ENCODE data around the gene TASOR2.

TASOR2 gene

DNA sequence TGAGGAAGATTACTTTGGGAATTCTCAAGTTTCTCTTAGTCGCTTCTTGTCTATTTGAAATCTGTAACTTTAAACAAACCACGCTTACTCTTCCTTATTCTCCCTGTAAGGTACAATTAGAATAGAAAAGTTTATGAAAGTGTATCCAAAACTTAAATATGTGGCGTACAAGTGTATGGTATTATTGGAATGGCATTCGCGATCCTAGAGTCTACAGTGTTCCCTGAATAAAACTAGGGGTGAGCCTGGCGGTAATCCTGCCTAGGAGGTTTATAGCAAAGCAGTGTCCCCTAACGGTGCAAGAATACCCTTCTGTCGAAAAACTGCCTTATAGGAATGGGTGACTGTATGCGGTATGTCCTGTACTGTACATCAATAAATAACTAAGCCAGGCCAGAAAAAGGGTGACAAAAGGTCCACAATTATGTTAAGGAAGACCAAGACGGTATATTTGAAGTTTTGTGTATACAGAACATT, 1.2 kb downstream of the TASOR2 start:
- no peak for DNase-seq (ENCODE audit: low read depth)

DNA sequence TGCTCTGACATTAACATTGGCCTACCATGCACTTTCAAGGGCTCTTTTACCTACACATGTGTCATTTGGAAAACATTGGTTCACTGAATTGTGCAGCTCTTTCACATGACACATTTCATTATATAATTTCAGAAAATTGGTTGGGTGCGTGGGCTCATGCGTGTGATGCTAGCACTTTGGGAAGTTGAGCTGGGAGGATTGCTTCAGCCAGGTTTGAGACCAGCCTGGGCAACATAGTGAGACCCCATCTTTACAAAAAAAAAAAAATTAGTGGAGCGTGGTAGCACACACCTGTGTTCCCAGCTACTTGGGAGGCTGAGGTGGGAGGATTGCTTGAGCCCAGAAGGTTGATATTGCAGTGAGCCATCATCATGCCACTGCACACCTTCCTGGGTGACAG, 3.9 kb downstream of the TASOR2 start:
- no peak for DNase-seq (ENCODE audit: low read depth)

DNA sequence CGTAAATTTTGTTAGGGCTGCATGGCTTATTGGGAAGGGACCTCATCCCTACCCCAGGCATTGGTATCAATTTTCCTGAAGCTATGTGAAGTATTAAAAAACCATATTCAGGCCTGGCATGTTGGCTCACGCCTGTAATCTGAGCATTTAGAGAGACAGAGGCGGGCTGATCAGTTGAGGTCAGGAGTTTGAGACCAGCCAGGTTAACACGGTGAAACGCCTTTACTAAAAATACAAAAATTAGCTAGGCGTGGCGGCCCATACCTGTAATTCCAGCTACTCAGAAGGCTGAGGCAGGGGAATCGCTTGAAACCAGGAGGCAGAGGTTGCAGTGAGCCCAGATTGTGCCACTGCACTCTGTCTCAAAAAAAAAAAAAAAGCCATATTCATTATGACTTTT, 7.1 kb downstream of the TASOR2 start:
- no peak for DNase-seq (ENCODE audit: low read depth)

DNA sequence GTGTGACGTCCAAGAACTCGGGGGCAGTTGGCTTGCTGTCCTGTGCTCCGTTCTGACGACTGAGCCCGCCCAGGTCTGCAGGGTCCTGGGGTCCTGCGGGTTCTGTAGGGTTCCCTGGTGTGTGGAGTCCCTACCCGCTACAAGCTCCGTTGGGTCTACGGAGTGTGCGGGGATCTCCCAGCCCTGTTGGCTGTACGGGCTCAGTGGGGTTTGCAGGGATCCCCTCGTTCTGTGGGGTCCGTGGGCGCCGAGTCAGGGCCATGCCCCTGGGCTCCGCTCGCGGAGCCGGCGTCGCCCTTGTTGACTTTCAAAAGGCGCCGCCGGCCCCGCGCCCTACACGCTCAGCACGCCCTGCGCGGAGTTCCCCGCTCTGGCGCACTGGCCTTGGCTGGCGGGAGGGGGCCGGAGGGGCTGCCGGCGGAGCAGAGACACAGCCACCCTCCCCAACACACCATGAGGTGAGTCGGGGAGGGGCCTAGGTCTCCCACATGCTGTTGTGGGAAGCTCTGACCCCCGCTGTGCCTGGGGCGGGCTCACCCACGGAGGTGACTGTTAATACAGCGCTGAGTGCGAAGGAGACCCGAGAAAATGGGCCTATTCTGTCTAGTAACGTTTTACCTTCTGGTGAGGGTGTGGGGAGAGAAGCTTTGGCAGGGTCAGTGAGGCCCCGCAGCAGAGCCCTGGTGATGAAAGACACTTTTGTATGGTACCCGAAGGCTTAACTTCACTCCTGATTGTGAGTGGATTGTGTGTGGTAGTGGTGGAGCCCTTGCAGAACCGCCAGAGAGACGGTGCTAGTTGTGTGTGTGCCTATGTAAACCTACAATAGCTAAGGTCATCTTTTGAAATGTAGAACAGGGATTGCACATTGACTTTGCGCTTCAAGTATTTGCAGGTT, 8.1 kb downstream of the TASOR2 start:
- DNase-seq (ENCODE audit: low read depth), result no peak

DNA sequence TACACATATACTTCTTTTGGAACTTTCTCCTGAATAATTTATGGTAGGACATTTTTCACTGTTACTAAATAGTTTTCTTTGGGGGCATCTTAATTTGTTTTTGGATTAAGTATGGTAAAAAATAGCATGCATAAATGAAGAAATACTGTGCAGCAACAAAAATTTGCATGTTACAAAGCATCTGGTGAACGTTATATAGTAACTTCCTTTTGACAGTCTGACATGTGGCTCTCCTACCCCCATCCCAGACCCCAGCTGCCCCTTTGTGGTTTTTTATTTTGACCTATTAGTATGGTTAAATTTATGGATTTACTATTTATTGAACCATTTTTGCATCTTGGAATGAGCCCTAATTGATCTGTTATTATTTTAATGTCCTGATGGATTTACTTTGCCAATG, 9.9 kb downstream of the TASOR2 start:
- DNase-seq (ENCODE audit: low read depth), result no peak

DNA sequence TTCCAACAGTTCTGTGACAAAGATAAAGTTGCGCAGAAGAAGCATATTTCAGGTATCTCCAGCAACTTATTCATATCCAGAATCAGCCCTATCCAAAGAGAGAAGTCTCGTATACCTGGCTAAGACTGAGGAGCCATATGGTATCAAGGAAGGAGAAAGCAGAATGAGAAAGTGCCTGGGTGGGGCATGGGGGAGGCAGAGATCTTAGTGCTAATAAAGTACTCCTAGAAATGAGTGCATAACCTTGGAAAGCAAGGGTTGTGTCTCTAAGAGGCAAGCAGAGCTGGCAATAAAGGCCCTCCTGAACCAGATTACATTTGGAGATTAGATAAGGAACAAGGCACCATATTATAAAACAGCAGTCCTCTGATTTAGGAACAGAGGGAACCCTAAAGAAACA, 12.7 kb downstream of the TASOR2 start:
- no peak for DNase-seq (ENCODE audit: low read depth)

DNA sequence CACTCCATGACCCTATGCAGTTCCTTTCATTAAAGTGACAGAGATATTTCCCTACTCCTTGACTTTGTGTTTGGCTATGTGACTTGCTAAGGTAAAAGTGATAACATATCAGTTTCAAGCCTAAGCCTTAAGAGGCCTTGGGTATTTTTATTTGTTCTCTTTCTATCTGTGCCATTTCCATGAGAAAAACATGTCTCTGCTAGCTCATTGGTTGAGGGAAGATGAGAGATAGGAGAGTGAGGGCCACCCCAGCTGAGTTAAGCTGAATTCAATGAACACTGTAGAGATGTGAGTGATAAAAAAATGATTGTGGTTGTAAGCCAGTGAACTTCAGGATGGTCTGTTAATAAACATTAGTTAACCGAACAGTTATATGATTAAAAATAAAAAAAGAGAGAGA, 13.4 kb downstream of the TASOR2 start:
- no peak for DNase-seq (ENCODE audit: low read depth)

DNA sequence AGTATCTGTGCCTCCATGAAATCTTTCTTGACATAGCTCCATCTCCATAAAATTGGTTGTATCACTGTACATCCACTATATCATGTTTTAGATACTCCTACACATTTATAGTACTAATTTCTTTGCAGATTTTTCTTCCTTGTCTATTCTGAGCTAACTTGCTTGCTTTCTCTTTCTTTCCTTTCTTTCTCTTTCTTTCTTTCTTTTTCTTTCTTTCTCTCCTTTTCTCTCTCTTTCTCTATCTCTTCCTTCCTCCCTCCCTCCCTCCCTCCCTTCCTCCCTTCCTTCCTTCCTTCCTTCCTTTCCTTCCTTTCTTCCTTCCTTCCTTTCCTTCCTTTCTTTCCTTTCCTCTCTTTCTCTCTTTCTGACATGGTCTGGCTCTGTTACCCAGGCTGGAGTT, 23.7 kb downstream of the TASOR2 start:
- no peak for DNase-seq (ENCODE audit: low read depth)

DNA sequence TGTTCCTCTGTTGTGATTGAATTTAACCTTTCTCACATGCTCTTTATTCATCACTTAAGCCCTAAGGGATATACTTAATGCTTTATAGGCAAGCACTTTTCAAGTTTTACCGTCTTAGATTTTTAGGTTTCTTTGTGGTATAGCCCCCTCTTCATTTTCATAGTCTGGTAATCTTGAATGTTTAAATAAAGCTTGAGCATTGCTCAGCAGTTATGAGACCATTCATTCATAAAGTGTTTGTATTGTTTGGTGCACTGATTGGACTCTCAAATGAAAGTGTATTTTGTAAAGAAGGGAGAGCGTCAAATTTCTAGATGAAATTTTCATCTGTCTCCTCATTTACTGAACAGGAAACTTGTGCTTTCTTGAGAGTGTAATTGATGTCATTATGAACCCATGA, 25.2 kb downstream of the TASOR2 start:
- DNase-seq (ENCODE audit: low read depth), result no peak

DNA sequence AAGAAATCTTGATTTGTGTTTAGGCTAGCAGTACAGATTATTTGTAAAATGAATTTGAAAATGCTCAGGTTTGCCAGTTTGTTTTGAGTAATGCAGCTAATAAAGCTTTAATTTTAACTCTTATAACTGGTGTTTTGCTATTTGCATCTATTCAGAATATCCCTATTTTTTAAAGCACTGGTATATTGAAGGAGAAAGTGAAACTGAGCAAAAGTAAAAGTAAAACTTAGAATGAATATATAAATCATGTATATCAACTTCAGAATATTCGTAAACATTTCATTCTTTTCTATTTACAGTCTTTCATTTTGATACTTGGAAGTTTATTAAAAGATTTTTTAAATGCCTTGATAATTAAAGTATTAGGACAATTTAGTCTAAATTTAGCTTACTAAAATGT, 26.2 kb downstream of the TASOR2 start:
- DNase-seq (ENCODE audit: low read depth), result no peak

DNA sequence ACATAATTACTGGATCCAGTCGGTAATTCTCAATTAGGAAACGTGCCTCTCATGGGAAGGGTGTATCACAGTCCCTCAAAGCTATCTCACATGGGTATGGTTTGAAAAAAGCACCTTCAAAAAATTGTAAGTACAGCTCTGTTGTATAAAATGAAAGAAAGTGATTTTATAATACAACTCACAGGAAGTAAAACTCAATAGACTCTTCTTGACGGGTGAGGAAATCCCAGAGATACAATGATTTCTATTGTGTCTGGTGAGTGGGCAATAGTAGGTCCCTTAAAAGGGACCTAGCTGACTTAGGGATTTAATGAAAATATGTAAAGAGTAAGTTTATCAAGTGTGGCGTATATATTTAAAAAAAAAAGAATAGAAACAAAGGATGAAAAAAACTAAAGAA, 27.0 kb downstream of the TASOR2 start:
- DNase-seq (ENCODE audit: low read depth), result no peak

DNA sequence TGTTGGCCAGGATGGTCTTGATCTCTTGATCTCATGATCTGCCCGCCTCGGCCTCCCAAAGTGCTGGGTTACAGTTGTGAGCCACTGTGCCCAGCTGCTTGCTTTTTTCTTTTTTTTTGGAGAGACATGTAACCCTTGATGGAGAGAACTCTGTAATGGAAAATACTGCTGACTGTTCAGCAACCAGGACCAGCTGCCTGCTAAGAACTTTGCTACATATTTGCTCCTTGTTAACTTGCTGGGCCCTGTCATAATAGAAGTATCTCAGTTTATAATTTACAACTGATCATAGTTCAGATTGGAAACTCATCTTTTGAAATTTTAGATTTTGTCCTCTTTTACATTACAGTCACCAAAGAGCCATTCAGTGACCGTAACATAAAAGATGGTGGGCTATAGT, 34.9 kb downstream of the TASOR2 start:
- DNase-seq (ENCODE audit: low read depth), result no peak

DNA sequence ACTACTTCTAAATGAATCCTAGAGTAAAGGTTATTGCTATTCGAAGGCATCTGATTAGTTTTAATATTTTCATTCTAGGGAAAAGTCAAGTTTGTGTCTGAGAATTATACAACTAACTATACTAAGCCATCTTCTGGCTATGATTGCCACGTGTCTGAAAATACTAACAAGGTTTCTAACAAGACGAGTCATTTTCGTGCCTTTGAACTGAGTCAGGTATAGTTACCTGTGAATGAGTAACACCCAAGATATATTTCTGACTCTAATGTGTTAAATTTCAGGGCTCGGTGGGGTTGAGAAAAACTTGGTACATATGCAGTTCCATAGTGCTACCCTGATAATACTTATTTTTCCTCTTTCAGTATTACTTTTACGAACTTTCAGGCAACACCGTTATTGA, 35.5 kb downstream of the TASOR2 start:
- DNase-seq (ENCODE audit: low read depth), result no peak

DNA sequence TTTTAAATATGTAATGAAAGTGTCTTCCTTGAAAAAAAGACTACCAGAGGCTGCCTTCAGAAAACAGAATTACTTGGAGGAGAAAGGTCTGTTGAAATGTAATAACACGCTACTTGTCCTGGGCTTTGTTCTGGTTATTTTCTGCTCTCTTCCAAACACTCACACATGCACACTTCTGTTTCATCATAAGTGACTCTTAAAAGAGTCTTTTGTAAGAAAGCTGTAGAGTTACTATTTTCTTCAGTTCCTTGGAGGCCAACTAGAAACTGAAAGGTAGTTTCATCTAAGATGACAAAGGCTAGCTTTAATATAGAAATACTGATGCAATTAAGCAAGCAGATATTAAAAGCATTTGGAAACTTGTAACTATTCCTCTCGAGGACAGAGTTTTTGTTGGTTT, 39.1 kb downstream of the TASOR2 start:
- DNase-seq (ENCODE audit: low read depth), result no peak

DNA sequence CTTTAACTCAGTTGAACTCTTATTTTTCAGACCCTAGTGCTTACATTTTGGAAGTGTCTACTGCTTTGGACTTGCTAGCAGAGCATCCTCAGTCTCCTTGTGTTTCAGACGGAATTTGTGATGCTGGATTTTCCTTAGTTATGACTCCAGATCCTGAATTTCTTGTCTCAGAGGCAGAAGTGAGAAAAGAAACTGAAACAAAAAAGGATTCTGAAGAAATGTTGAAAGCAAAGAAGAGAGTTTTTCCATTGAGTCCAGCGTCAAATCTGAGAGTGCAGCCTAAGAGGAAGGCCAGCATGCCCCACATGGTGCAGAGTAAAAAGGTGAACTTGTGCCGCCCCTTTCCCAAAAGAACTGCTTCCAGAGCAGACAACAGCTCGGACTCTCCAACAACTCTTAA, 46.1 kb downstream of the TASOR2 start:
- no peak for DNase-seq (ENCODE audit: low read depth)

DNA sequence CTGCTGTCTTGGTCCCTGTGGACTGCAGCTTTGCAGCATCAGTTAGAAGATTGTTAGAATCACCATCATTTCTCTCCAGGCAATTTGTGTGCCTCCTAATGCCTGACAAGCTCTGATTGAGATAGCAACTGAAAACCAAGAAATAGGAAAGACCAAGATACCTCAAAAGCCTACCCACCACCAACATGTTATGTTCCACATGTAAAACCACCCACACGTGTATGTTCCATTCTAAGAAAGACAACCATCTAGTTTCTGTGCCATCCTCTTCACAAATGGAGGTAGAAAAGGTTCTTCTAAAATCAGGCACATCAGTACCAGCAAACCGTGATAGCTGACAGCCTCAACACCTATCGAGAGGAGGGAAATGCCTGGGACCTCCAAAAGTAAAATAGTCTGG, 46.9 kb downstream of the TASOR2 start:
- DNase-seq (ENCODE audit: low read depth), result no peak

DNA sequence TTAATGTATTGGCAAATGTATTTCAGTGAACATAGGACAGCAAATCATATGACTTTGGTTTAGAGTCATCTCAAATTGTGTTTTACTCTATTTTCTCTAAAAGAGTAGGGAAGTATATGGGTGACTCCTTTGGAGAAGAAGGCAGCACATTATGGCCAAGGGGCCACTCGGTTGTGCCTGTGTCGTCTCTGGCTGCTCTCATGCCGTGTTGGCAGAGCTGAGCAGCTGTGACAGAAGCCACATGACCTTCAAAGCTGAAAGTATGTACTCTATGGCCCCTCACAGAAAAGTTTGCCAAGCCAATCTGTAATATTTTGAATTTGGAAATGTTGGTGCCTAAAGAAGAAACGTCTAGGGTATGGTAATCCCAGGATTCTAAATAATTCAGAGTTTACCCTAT, 47.5 kb downstream of the TASOR2 start:
- DNase-seq (ENCODE audit: low read depth), result no peak
